ENCODE measurements around the gene SLC10A4.

The SLC10A4 gene

GRCh38 chr4:48490680-48491513 is 7.8 kb downstream of the SLC10A4 start:
- DNase-seq: no peak

- no peak for DNase-seq
Observed at GRCh38 chr4:48491514-48492176, 8.5 kb downstream of the SLC10A4 start.

- DNase-seq: peak; percentile 48
Observed at GRCh38 chr4:48493452-48494100, 10.4 kb downstream of the SLC10A4 start.

- no peak for DNase-seq
Observed at GRCh38 chr4:48495941-48496340, 12.8 kb downstream of the SLC10A4 start.

- no peak for DNase-seq
Observed at GRCh38 chr4:48498895-48499294, 15.8 kb downstream of the SLC10A4 start.

GRCh38 chr4:48499551-48500066 is 16.5 kb downstream of the SLC10A4 start:
- no peak for DNase-seq

- DNase-seq: no peak
Observed at GRCh38 chr4:48503233-48504025, 20.3 kb downstream of the SLC10A4 start.

GRCh38 chr4:48504026-48504330 is 20.8 kb downstream of the SLC10A4 start:
- DNase-seq: no peak

- DNase-seq: no peak
Observed at GRCh38 chr4:48504352-48504751, 21.2 kb downstream of the SLC10A4 start.

GRCh38 chr4:48506716-48507115 is 23.6 kb downstream of the SLC10A4 start:
- DNase-seq: no peak

- no peak for DNase-seq
Observed at GRCh38 chr4:48509543-48509942, 26.4 kb downstream of the SLC10A4 start.

GRCh38 chr4:48518143-48518542 is 35.0 kb downstream of the SLC10A4 start:
- DNase-seq: no peak

- DNase-seq: no peak
Observed at GRCh38 chr4:48526406-48526805, 43.3 kb downstream of the SLC10A4 start.

- no peak for DNase-seq
Observed at GRCh38 chr4:48538358-48538757, 55.2 kb downstream of the SLC10A4 start.

All from DMS79 treated with DMSO at 0.1 percent for 48 hours (cell line).